MG63 (cell line): ENCODE data around the gene SMIM41. TPM values are rescaled to one million over a fixed set of nuclear protein-coding genes. Genes with fewer than 3 reads are reported as not detected.

Experiments used
- DNase-seq: peaks from one replicate; pipeline ENCODE4 v3.0.0-alpha.2; 2020
- H3K27me3 ChIP-seq: fragments of 250-450 bp; sonication (Bioruptor Pico); 2 replicates; pipeline ENCODE4 v1.5.1; 2020; ENCODE audit warnings: mild to moderate bottlenecking, moderate library complexity
- H3K36me3 ChIP-seq: fragments of 250-450 bp; sonication (Bioruptor Pico); 2 replicates; pipeline ENCODE4 v1.5.1; 2020; ENCODE audit warnings: mild to moderate bottlenecking, moderate library complexity
- H3K4me3 ChIP-seq: fragments of 250-450 bp; sonication (Bioruptor Pico); 2 replicates; pipeline ENCODE4 v1.5.1; 2020; ENCODE audit warnings: mild to moderate bottlenecking, moderate library complexity
- H3K9me3 ChIP-seq: fragments of 250-450 bp; sonication (Bioruptor Pico); 2 replicates; pipeline ENCODE4 v1.5.1; 2020; ENCODE audit warnings: mild to moderate bottlenecking, moderate library complexity
- total RNA-seq: library from RNA; depleted of rRNA; stranded (reverse); fragments of >200 nt; shearing (Covaris generic); gene quantifications from 2 replicates; pipeline ENCODE4 v1.2.3, GENCODE V29; 2014; ENCODE audit warnings: low replicate concordance

Gene SMIM41
- total RNA-seq, 1 experiment from 2014 or later, result not detected

- no peaks in the 10 kb centered on the region for H3K27me3 ChIP-seq
- peak; percentile 56 for DNase-seq
- no peaks in the 10 kb centered on the region for H3K36me3 ChIP-seq
- H3K4me3 ChIP-seq, result no peak overlapping the region
- H3K9me3 ChIP-seq, result no peaks in the 10 kb centered on the region
Measured at GRCh38 chr12:52121824-52122539, 42.5 kb downstream of the SMIM41 start.

GRCh38 chr12:52122540-52122871 is 43.0 kb downstream of the SMIM41 start:
- H3K36me3 ChIP-seq, result no peaks in the 10 kb centered on the region
- DNase-seq, result no peak

GRCh38 chr12:52122904-52123303 is 43.4 kb downstream of the SMIM41 start:
- Histone ChIP-seq H3K27me3 (no peaks in the 10 kb centered on the region), H3K9me3 (no peaks in the 10 kb centered on the region), H3K4me3 (no peak overlapping the region), H3K36me3 (no peaks in the 10 kb centered on the region)
- DNase-seq, result no peak

More at GRCh38 chr12:52122540-52122871, 43.0 kb downstream of the SMIM41 start:
- no peaks in the 10 kb centered on the region for H3K27me3 ChIP-seq
- no peaks in the 10 kb centered on the region for H3K9me3 ChIP-seq
- no peak overlapping the region for H3K4me3 ChIP-seq

- Histone ChIP-seq H3K4me3 (no peak overlapping the region), H3K9me3 (no peaks in the 10 kb centered on the region), H3K27me3 (no peaks in the 10 kb centered on the region), H3K36me3 (no peaks in the 10 kb centered on the region)
- DNase-seq, result no peak
Measured at GRCh38 chr12:52123487-52124186, 44.1 kb downstream of the SMIM41 start.

GRCh38 chr12:52125476-52125900 is 46.0 kb downstream of the SMIM41 start:
- DNase-seq, result no peak
- Histone ChIP-seq H3K9me3 (no peaks in the 10 kb centered on the region), H3K27me3 (no peaks in the 10 kb centered on the region)

GRCh38 chr12:52126050-52126604 is 46.6 kb downstream of the SMIM41 start:
- no peaks in the 10 kb centered on the region for H3K27me3 ChIP-seq
- H3K4me3 ChIP-seq, result no peak overlapping the region
- no peaks in the 10 kb centered on the region for H3K36me3 ChIP-seq
- DNase-seq, result no peak
- no peaks in the 10 kb centered on the region for H3K9me3 ChIP-seq

More at GRCh38 chr12:52125476-52125900, 46.0 kb downstream of the SMIM41 start:
- H3K4me3 ChIP-seq, result no peak overlapping the region
- H3K36me3 ChIP-seq, result no peaks in the 10 kb centered on the region

GRCh38 chr12:52126605-52127578 is 47.4 kb downstream of the SMIM41 start:
- no peak for DNase-seq

GRCh38 chr12:52127683-52128450 is 48.4 kb downstream of the SMIM41 start:
- no peaks in the 10 kb centered on the region for H3K27me3 ChIP-seq
- DNase-seq, result no peak
- H3K4me3 ChIP-seq, result no peak overlapping the region
- H3K9me3 ChIP-seq, result no peaks in the 10 kb centered on the region
- no peaks in the 10 kb centered on the region for H3K36me3 ChIP-seq

More at GRCh38 chr12:52126605-52127578, 47.4 kb downstream of the SMIM41 start:
- no peak overlapping the region for H3K4me3 ChIP-seq
- no peaks in the 10 kb centered on the region for H3K9me3 ChIP-seq
- H3K27me3 ChIP-seq, result no peaks in the 10 kb centered on the region
- H3K36me3 ChIP-seq, result no peaks in the 10 kb centered on the region

GRCh38 chr12:52130711-52131110 is 51.2 kb downstream of the SMIM41 start:
- H3K36me3 ChIP-seq, result no peaks in the 10 kb centered on the region
- no peaks in the 10 kb centered on the region for H3K27me3 ChIP-seq
- H3K4me3 ChIP-seq, result no peak overlapping the region

GRCh38 chr12:52132754-52133161 is 53.3 kb downstream of the SMIM41 start:
- H3K9me3 ChIP-seq, result no peaks in the 10 kb centered on the region
- DNase-seq, result peak; percentile 76
- no peak overlapping the region for H3K4me3 ChIP-seq
- H3K27me3 ChIP-seq, result no peaks in the 10 kb centered on the region
- H3K36me3 ChIP-seq, result no peaks in the 10 kb centered on the region

More at GRCh38 chr12:52130711-52131110, 51.2 kb downstream of the SMIM41 start:
- peak; percentile 50 for DNase-seq
- H3K9me3 ChIP-seq, result no peaks in the 10 kb centered on the region

GRCh38 chr12:52137746-52138145 is 58.2 kb downstream of the SMIM41 start:
- Histone ChIP-seq H3K9me3 (no peaks in the 10 kb centered on the region), H3K4me3 (no peak overlapping the region), H3K36me3 (no peaks in the 10 kb centered on the region), H3K27me3 (no peaks in the 10 kb centered on the region)
- no peak for DNase-seq

GRCh38 chr12:52139147-52139546 is 59.6 kb downstream of the SMIM41 start:
- DNase-seq, result no peak
- no peaks in the 10 kb centered on the region for H3K9me3 ChIP-seq
- H3K36me3 ChIP-seq, result no peaks in the 10 kb centered on the region
- no peaks in the 10 kb centered on the region for H3K27me3 ChIP-seq
- no peak overlapping the region for H3K4me3 ChIP-seq

GRCh38 chr12:52139579-52140062 is 60.1 kb downstream of the SMIM41 start:
- DNase-seq, result no peak
- H3K36me3 ChIP-seq, result no peaks in the 10 kb centered on the region
- H3K4me3 ChIP-seq, result no peak overlapping the region
- no peaks in the 10 kb centered on the region for H3K27me3 ChIP-seq
- H3K9me3 ChIP-seq, result no peaks in the 10 kb centered on the region

GRCh38 chr12:52141306-52141705 is 61.8 kb downstream of the SMIM41 start:
- no peaks in the 10 kb centered on the region for H3K36me3 ChIP-seq
- DNase-seq, result no peak
- H3K4me3 ChIP-seq, result no peak overlapping the region
- no peaks in the 10 kb centered on the region for H3K27me3 ChIP-seq
- no peaks in the 10 kb centered on the region for H3K9me3 ChIP-seq

- no peaks in the 10 kb centered on the region for H3K9me3 ChIP-seq
- DNase-seq, result no peak
- H3K4me3 ChIP-seq, result no peak overlapping the region
- no peaks in the 10 kb centered on the region for H3K36me3 ChIP-seq
- H3K27me3 ChIP-seq, result no peaks in the 10 kb centered on the region
Measured at GRCh38 chr12:52141875-52142274, 62.4 kb downstream of the SMIM41 start.

GRCh38 chr12:52142431-52142830 is 62.9 kb downstream of the SMIM41 start:
- H3K9me3 ChIP-seq, result no peaks in the 10 kb centered on the region
- H3K36me3 ChIP-seq, result no peaks in the 10 kb centered on the region
- no peaks in the 10 kb centered on the region for H3K27me3 ChIP-seq
- DNase-seq, result no peak
- H3K4me3 ChIP-seq, result no peak overlapping the region
